Gastrocnemius medialis (tissue), 4 donors: ENCODE measurements around the gene IGF2. TPM values are rescaled to one million over a fixed set of nuclear protein-coding genes. Genes with fewer than 3 reads are reported as not detected.

Experiments
- ATAC-seq, 2 donors: fragments of 150-250 bp; one replicate each; pipeline ENCODE4 v1.9.1; 2016
- DNase-seq, 2 donors: peaks; one replicate each; pipeline ENCODE4 v3.0.0-alpha.2; 2019
- H3K27ac ChIP-seq, 4 donors: fragments of 200-600 bp; sonication (generic); 1 replicate in 1 of 4; 2 replicates in 3 of 4; pipeline ENCODE4 v1.5.1; 2016 to 2018; ENCODE audit warnings: mild to moderate bottlenecking in 2 of 4, moderate library complexity in 1 of 4
- H3K27me3 ChIP-seq, 3 donors: fragments of 200-600 bp; sonication (generic) in 2 of 3; 1 replicate in 1 of 3; 2 replicates in 2 of 3; pipeline versions ENCODE4 v1.5.1 to v1.6.0; 2016 to 2019; ENCODE audit warnings: mild to moderate bottlenecking in 1 of 3, moderate library complexity in 1 of 3
- H3K36me3 ChIP-seq, 2 donors: fragments of 200-600 bp; sonication (generic) in 1 of 2; one replicate each; pipeline ENCODE4 v1.5.1; 2017 to 2018
- H3K4me1 ChIP-seq, 2 donors: fragments of 200-600 bp; sonication (generic) in 1 of 2; one replicate each; pipeline ENCODE4 v1.5.1; 2016 to 2017; ENCODE audit warnings: mild to moderate bottlenecking in 2 of 2
- H3K4me3 ChIP-seq, 4 donors: fragments of 200-600 bp; sonication (generic) in 3 of 4; 1 replicate in 1 of 4; 2 replicates in 3 of 4; pipeline ENCODE4 v1.5.1; 2016 to 2019; ENCODE audit warnings: mild to moderate bottlenecking in 2 of 4
- H3K9me3 ChIP-seq, 3 donors: fragments of 200-600 bp; sonication (generic) in 2 of 3; 1 replicate in 1 of 3; 2 replicates in 2 of 3; pipeline ENCODE4 v1.5.1; 2016 to 2019
- CTCF ChIP-seq, 5 experiments: fragments of 450-650 bp in 3 of 5; fragments of 200-600 bp in 2 of 5; sonication (generic) in 2 of 5; IDR thresholded peaks in 4 of 5; conservative IDR thresholded peaks in 1 of 5; 1 replicate in 4 of 5; 2 replicates in 1 of 5; pipeline ENCODE4 v1.5.1; 2016 to 2019; ENCODE audit warnings: antibody characterized with exemption in 5 of 5, mild to moderate bottlenecking in 3 of 5, moderate library complexity in 3 of 5
- POLR2A ChIP-seq, 2 donors: fragments of 450-650 bp; IDR thresholded peaks; one replicate each; pipeline ENCODE4 v1.6.1; 2017; ENCODE audit warnings: antibody characterized with exemption in 2 of 2, mild to moderate bottlenecking in 2 of 2, moderate library complexity in 2 of 2
- in situ Hi-C, 4 donors: fragments of 200-750 bp; cut with MboI; loops; one replicate each; pipeline versions ENCODE4 v1.15.0 to v1.8.0; 2017; ENCODE audit warnings: low sequenced_read_pairs in 4 of 4
- intact Hi-C: fragments of 100-400 bp; cut with DNase I; formaldehyde crosslinking; loops from one replicate; pipeline ENCODE4 v1.15.1; 2023; ENCODE audit warnings: low total_unique reads
- total RNA-seq, 4 donors: library from RNA; depleted of rRNA; stranded (reverse); fragments of >200 nt; gene quantifications; one replicate each; pipeline versions ENCODE4 v1.1.0 to v1.2.3, GENCODE V29; 2016

IGF2 gene
- total RNA-seq, 4 donors from 2014 or later: 21.6 to 42.4 (median 29.2) TPM

GRCh38 chr11:2138431-2139122 is 612 bp downstream of the IGF2 start:
- Histone ChIP-seq H3K4me1 (peaks cover 0 to 9% of the 10 kb centered on the region in 2 donors), H3K9me3 (no peaks in the 10 kb centered on the region), H3K27me3 (peaks cover 46 to 75% (median 70%) of the 10 kb centered on the region in 3 donors), H3K27ac (peak overlapping the region; percentile 55 to 68 (median 66)), H3K36me3 (no peaks in the 10 kb centered on the region), H3K4me3 (peak overlapping the region; percentile 39 to 50 (median 48))
- ATAC-seq: peak in 1 of 2 donors; percentile 12
- DNase-seq: no peak
- TF ChIP-seq CTCF (IDR thresholded peaks at IDR 0.05 in 4 of 5, conservative IDR thresholded peaks at IDR 0.05 in 1 of 5) (no peak), POLR2A (IDR thresholded peaks at IDR 0.05) (no peak)
- in situ Hi-C loops: loop anchor here in 1 of 4 donors (25.0 kb wide), 1 partner anchor 101 kb away; no protein-coding TSS in a partner anchor
- intact Hi-C loops: no loop called here

GRCh38 chr11:2138068-2138430 is 1.1 kb downstream of the IGF2 start:
- no peak for ATAC-seq
- H3K36me3 ChIP-seq: no peaks in the 10 kb centered on the region
- intact Hi-C loops: no loop called here
- in situ Hi-C loops: loop anchor here in 1 of 4 donors (25.0 kb wide), 1 partner anchor 101 kb away; no protein-coding TSS in a partner anchor
- H3K4me3 ChIP-seq: peak overlapping the region; percentile 47 to 50 (median 48)
- peak overlapping the region; percentile 55 to 68 (median 66) for H3K27ac ChIP-seq
- no peaks in the 10 kb centered on the region for H3K9me3 ChIP-seq
- DNase-seq: no peak
- TF ChIP-seq POLR2A (IDR thresholded peaks at IDR 0.05): no peak
- TF ChIP-seq CTCF (IDR thresholded peaks at IDR 0.05 in 4 of 5, conservative IDR thresholded peaks at IDR 0.05 in 1 of 5): no peak
- H3K27me3 ChIP-seq: peaks cover 46 to 69% (median 64%) of the 10 kb centered on the region in 3 donors
- H3K4me1 ChIP-seq: peaks cover 0 to 9% of the 10 kb centered on the region in 2 donors

- Histone ChIP-seq H3K27me3 (peaks cover 45 to 63% (median 61%) of the 10 kb centered on the region in 3 donors), H3K4me3 (peak overlapping the region; percentile 47 to 50 (median 48)), H3K9me3 (no peaks in the 10 kb centered on the region), H3K27ac (peak overlapping the region; percentile 55 to 68 (median 66)), H3K4me1 (peaks cover 0 to 9% of the 10 kb centered on the region in 2 donors), H3K36me3 (no peaks in the 10 kb centered on the region)
- peak; percentile 47 to 56 for ATAC-seq
- TF ChIP-seq CTCF (IDR thresholded peaks at IDR 0.05 in 4 of 5, conservative IDR thresholded peaks at IDR 0.05 in 1 of 5) (no peak), POLR2A (IDR thresholded peaks at IDR 0.05) (peak; percentile 23 to 56)
- intact Hi-C loops: no loop called here
- in situ Hi-C loops: loop anchor here in 1 of 4 donors (25.0 kb wide), 1 partner anchor 100 kb away; no protein-coding TSS in a partner anchor
- peak; percentile 31 to 41 for DNase-seq
These were observed 1.8 kb downstream of the IGF2 start for GRCh38 chr11:2137202-2138067.

GRCh38 chr11:2136952-2137201 is 2.3 kb downstream of the IGF2 start:
- in situ Hi-C loops: loop anchor here in 1 of 4 donors (25.0 kb wide), 1 partner anchor 100 kb away; no protein-coding TSS in a partner anchor
- peaks cover 45 to 58% (median 56%) of the 10 kb centered on the region in 3 donors for H3K27me3 ChIP-seq

More at GRCh38 chr11:2136952-2137201, 2.3 kb downstream of the IGF2 start:
- H3K4me1 ChIP-seq: peaks cover 0 to 9% of the 10 kb centered on the region in 2 donors
- intact Hi-C loops: no loop called here
- ATAC-seq: no peak
- TF ChIP-seq POLR2A (IDR thresholded peaks at IDR 0.05) (no peak), CTCF (IDR thresholded peaks at IDR 0.05 in 4 of 5, conservative IDR thresholded peaks at IDR 0.05 in 1 of 5) (no peak)
- no peaks in the 10 kb centered on the region for H3K9me3 ChIP-seq
- H3K4me3 ChIP-seq: peak overlapping the region in 3 of 4 donors; percentile 13 to 50 (median 47)
- no peak overlapping the region for H3K27ac ChIP-seq
- H3K36me3 ChIP-seq: no peaks in the 10 kb centered on the region
- DNase-seq: no peak
